DMS79 treated with DMSO at 0.1 percent for 48 hours (cell line): ENCODE data around the gene RABGAP1L.

ENCODE experiments used
- DNase-seq: peaks from one replicate; lab custom pipeline; 2025; lab: John Stamatoyannopoulos, UW

The RABGAP1L gene

DNA sequence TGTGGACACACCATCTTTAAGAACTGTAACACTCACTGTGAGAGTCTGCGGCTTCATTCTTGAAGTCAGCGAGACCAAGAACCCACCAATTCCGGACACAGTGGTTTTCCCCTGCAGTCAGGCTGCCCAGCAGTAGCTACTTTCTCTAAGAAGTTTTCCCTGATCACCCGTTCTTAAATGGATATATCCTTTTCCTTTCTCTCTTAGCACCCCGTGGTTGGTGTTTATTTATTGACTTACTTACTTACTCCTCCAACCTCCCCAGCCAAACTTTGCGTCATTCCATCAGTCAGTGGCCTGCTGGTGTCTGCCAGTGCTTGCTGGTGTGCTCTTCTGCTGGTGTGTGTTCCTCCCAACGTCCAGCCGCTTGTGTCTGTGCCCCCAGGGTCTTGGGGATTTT, 553.2 kb downstream of the RABGAP1L start:
- DNase-seq, result no peak

DNA sequence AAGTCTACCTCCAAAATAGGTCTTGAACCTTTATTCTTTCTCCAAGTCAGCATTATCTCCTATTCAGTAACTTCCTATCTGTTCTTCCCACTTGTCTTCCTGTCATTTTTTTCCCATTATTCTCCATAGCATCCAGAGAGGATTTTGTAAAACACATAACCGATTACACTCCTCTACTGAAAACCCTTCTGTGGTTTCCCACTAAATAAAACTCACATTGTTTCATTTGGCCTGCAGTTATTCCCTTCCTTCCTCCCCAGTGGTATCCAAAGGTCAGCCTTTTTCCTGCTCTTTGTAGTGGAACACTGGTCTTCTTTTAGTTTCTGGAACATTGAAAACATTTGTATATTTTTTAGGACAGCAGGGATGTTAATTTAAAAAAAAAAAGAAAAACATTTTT, 554.5 kb downstream of the RABGAP1L start:
- DNase-seq, result no peak

DNA sequence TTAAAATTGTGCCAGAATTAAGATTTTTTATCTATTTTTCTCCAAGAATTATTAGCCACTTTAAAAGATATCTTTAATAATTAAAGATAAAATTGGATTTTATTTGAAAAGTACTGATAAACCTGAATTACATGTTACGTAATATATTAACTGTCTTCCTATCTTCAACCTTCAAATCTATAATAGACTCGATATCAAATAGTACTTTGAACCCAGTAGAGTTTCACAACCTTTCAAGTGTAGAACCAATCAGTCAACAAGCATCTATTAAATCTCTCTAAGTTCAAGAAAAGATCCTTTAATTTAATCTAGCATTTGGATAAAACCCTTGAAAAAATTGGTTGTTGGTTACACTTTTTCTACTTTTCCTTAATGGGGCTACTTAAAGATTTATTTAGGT, 559.9 kb downstream of the RABGAP1L start:
- no peak for DNase-seq

- DNase-seq, result no peak
Observed at GRCh38 chr1:174720618-174721017, 561.3 kb downstream of the RABGAP1L start.

GRCh38 chr1:174721246-174721645, 561.9 kb downstream of the RABGAP1L start:
- no peak for DNase-seq

DNA sequence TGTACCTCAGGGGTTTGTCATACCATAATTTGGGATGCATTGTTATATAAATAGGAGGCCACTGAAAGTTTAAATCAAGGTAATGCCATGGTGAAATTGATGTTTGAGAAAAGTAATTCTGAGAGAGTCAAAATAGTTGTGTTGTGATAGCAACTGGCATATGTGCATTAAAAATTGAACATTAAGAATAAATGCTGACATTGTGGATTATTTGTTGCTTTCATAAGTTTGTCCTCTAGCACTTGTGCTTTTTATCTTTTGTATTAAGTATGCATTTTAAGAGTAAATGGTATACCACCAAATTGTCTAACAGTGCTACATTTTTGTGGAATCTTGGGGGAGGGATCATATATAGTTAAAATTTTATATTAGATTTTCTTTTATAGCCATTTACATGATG, 564.5 kb downstream of the RABGAP1L start:
- no peak for DNase-seq

- no peak for DNase-seq
Observed at GRCh38 chr1:174724219-174724618, 564.9 kb downstream of the RABGAP1L start.

DNA sequence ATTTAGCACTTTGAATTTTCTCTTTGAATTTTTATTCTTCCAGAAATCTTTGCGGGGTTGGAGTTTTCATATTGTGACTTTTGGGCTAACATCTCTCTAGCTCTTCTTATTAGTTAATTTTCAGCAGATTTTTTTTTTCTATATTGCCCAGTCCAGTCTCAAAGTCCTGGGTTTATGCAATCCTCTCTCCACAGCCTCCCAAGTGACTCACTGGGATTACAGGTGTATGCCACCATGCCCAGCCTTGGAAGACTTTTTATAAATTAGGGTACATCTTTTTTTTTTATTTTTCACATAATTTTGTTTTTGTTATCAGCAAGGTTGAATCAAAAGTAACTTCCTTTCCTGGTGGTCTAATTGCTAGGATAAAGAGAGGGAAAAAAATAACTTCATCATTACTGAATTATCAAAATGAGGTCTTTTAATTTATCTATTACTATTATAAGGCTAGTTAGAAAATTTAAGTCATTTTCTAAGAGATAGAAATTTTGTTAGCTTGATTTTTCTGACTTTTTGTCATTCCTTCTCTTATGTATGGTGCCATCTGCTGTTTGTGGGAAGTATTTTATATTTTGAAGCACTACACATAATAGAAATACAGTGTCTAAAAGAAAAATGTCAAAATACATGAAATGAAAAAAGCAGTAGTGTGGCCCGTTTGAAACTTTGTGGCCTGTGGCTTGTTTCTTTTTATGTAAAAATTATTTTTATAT, 567.0 kb downstream of the RABGAP1L start:
- DNase-seq, result no peak

DNA sequence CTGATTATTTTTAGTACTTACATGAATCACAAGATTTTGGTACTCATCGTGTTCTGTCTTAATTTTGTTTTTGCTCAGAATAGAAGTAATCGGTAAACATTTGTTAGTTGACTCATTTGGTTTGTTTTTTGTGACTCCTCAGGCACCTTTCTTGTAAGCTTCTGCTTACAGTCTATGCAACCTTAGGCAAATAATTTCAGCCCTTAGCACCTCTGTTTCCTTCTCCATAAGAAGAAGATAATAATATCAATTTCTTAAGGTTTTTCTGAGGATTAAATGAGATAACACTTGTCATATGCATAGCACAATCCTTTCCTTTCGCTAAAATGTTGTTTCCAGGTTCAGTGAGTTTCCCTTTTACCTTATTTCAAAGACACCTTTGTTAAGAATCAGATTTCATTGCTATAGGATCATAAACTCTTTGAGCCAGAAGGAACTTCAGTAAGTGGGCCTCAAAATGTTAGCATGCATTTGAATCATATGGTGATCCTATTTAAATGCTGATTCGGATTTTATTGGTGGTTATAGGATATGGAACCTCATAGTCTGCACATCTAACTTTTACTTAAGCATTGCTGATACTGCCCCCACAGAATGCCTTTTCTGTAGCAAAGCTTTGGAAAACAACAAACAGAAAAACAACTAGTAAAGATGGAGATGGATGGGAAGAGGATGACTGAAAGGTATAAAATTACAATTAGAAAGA, 567.7 kb downstream of the RABGAP1L start:
- DNase-seq, result no peak

- no peak for DNase-seq
Observed at GRCh38 chr1:174734270-174734669, 575.0 kb downstream of the RABGAP1L start.

DNA sequence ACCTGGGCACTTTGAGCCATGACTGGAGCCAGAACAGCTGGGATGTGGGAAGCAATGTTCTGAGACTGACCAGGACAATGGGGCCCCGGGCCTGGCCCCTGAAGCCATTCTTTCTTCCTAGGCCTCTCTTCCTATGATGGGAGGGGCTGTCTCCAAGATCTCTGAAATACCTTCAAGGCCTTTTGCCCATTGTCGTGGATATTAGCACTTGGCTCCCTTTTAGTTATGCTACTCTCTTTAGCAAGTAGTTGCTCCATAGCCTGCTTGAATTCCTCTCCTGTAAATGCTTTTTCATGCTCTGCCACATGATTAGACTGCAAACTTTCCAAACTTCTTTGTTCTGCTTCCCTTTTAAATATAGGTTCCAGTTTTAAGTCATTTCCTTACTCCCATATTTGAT, 577.5 kb downstream of the RABGAP1L start:
- DNase-seq, result no peak

DNA sequence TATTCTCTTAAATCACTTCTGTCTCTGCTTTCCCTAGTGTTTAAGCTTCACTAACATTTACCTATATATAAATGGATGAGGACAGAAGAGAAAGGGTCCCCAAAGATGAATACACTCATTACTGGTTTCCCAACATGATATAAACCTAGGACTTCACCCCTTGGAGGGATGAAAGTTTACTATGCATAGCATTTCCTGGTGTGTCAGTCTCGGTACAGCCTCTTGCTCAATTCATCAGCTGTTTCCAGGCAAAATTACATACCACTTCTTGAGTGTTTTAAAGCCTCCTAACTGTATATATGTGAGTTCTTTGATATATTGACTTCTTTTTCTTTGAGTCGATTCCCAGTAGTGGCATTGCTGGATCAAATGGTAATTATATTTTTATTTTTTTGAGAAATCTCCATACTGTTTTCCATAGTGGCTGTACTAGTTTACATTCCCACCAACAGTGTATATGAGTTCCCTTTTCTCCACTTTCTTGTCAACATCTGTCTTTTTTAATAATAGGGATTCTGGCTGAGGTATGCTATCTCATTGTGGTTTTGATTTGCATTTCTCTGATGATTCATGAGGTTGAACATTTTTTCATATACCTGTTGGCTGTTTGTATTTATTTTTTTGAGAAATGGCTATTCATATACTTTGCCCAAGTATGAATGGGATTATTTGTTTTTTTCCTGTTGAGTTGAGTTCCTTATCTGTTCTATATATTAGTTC, 581.1 kb downstream of the RABGAP1L start:
- no peak for DNase-seq

GRCh38 chr1:174742805-174743653, 583.7 kb downstream of the RABGAP1L start:
- DNase-seq, result no peak

- DNase-seq, result peak; percentile 51
Observed at GRCh38 chr1:174743654-174744561, 584.6 kb downstream of the RABGAP1L start.

- no peak for DNase-seq
Observed at GRCh38 chr1:174744886-174745285, 585.6 kb downstream of the RABGAP1L start.

DNA sequence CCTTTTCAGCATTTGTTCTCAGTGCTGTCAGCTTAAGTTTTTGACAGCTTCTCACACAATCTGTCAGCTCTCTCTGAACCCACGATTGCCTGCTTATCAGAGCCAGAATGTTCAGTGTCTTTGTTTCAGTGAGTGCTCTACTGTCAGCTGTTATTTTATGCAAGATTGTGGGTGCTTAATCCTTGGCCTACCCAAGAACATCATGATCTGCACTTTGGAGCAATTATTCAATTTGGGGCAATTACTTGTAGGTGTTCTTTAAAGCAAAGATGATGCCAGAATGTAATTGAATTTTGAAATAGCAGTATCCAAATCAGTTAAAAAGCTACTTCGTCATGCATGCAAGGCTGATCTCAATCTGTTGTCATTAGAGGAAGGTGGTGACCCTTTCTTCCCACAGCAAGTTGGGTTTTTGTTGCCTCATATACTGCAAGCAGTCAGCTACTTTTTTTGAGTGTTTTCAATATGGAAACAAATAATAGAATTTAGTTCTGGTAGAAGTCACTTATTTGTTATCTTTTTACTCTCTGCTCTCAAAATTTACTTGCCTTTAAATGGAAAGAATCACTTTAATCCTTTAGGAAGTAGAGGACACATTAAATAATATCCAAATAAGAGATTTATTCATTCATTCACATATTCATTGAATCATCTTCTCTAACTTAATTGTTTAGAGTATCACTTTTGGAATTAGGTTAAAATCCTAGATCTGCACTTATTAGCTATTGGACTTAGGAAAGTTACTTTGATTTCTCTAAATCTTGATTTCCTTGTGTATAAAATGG, 586.9 kb downstream of the RABGAP1L start:
- no peak for DNase-seq

DNA sequence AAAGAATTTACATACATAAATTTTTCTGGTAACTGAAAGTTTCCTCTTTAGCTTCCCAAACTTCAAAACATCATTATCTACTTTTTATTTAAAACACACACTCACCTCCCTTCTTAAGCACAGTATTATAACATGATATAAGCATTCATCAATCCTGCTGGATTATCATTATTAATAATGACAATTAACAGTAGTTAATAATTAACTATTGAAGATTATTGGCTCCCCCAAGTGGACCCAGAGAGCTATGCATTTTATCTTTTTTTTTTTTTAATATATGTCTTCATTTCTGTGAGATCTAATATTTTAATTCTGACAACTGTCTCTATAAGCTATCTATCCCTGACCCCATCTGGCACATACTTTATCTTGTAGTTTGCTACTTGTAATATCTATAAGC, 588.3 kb downstream of the RABGAP1L start:
- DNase-seq, result no peak

DNA sequence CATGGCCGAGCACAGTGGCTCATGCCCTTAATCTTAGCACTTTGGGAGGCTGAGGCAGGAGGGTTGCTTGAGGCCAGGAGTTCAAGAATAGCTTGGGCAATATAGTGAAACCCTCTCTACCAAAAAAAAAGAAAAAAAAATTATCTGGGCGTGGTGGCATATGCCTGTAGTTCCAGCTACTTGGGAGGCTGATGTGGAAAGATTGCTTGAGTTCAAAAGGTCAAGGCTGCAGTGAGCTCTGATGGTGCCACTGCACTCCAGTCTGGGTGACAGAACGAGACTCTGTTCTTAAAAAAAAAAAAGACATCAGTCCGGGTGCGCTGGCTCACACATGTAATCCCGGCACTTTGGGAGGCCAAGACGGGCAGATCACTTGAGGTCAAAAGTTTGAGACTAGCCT, 589.3 kb downstream of the RABGAP1L start:
- DNase-seq, result no peak

DNA sequence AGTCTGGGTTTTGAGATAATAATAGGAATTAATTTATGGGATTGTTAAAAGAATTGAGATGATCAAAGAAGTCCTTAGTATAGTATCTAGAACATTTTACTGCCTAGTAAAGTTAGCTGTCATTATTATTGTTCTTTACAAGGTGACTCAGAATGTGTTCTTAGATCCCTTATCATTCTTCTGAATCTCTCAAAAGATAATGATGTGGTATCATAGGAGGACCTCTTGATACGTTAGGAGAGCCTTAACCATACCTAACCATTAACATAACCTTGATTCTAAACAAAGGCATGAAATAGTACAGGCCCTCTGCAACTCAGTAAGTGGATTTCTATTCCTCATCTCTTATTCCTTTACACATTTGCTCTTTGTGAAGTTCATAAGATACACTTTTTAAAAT, 593.8 kb downstream of the RABGAP1L start:
- DNase-seq, result no peak

GRCh38 chr1:174761335-174761734, 602.0 kb downstream of the RABGAP1L start:
- DNase-seq, result no peak
